Fibroblast of lung (primary cell): Measurements from ENCODE around the gene USP6NL. TPM values are rescaled to one million over a fixed set of nuclear protein-coding genes. Genes with fewer than 3 reads are reported as not detected.

ENCODE experiments used
- DNase-seq, 2 donors: peaks; one replicate each; pipeline versions ENCODE4 v3.0.0 to v3.0.0-alpha.2; 2010; ENCODE audit warnings: low read depth in 2 of 2
- H2AFZ ChIP-seq: 2 replicates; pipeline ENCODE4 v1.5.1; 2012; ENCODE audit warnings: low read length, control low read depth, inconsistent platforms
- H3K27ac ChIP-seq: 2 replicates; pipeline ENCODE4 v1.5.1; 2011; ENCODE audit warnings: low read length, control low read depth; ENCODE audit not compliant: insufficient read depth
- H3K27me3 ChIP-seq: 2 replicates; pipeline ENCODE4 v1.5.1; 2011; ENCODE audit warnings: mild to moderate bottlenecking, low read length; ENCODE audit not compliant: control insufficient read depth, insufficient read depth
- H3K36me3 ChIP-seq: 2 replicates; pipeline ENCODE4 v1.5.1; 2011; ENCODE audit warnings: low read length; ENCODE audit not compliant: control insufficient read depth, insufficient read depth
- H3K4me1 ChIP-seq: 2 replicates; pipeline ENCODE4 v1.5.1; 2011; ENCODE audit warnings: low read length; ENCODE audit not compliant: control insufficient read depth, insufficient read depth; ENCODE audit errors: extremely low read depth
- H3K4me2 ChIP-seq: 2 replicates; pipeline ENCODE4 v1.5.1; 2011; ENCODE audit warnings: low read length, control low read depth; ENCODE audit not compliant: insufficient read depth; ENCODE audit errors: extremely low read depth
- H3K4me3 ChIP-seq, 4 experiments: fragments of 200-600 bp in 1 of 4; sonication (generic) in 1 of 4; replicated peaks in 1 of 4; 2 replicates each; pipeline ENCODE4 v1.5.1; 2011 to 2016; ENCODE audit warnings: low read length in 4 of 4, low read depth in 3 of 4, mild to moderate bottlenecking in 3 of 4, control low read depth in 2 of 4, inconsistent platforms in 1 of 4, mixed read lengths in 1 of 4; ENCODE audit not compliant: insufficient read depth in 1 of 4; ENCODE audit errors: control extremely low read depth in 1 of 4
- H3K79me2 ChIP-seq: 2 replicates; pipeline ENCODE4 v1.5.1; 2012; ENCODE audit warnings: mild to moderate bottlenecking, low read length, inconsistent platforms; ENCODE audit not compliant: control insufficient read depth, insufficient read depth
- H3K9ac ChIP-seq: 2 replicates; pipeline ENCODE4 v1.5.1; 2011; ENCODE audit warnings: mild to moderate bottlenecking, low read length, control low read depth; ENCODE audit not compliant: insufficient read depth
- H3K9me3 ChIP-seq: 2 replicates; pipeline ENCODE4 v1.5.1; 2012; ENCODE audit warnings: low read depth, low read length; ENCODE audit not compliant: control insufficient read depth, insufficient read depth
- H4K20me1 ChIP-seq: 2 replicates; pipeline ENCODE4 v1.5.1; 2011; ENCODE audit warnings: low read length; ENCODE audit not compliant: control insufficient read depth, insufficient read depth; ENCODE audit errors: extremely low read depth
- EZH2 ChIP-seq: IDR thresholded peaks from 2 replicates; pipeline ENCODE4 v1.5.1; 2012; ENCODE audit warnings: low read length, control low read depth, mild to moderate bottlenecking; ENCODE audit errors: missing control alignments
- polyA plus RNA-seq, 2 donors: library from polyadenylated mRNA; depleted of rRNA in 1 of 2; stranded (reverse) in 1 of 2; unstranded in 1 of 2; fragments of >200 nt; gene quantifications; 2 replicates each; pipeline ENCODE4 v1.2.1, GENCODE V29; 2011 to 2012; ENCODE audit warnings: missing spikeins in 1 of 2
- total RNA-seq: library from RNA; depleted of rRNA; stranded (reverse); fragments of >200 nt; gene quantifications from 2 replicates; pipeline ENCODE4 v1.2.1, GENCODE V29; 2014
- TF ChIP-seq, protein P1 (sequence below), 2 donors: IDR thresholded peaks in 1 of 2; conservative IDR thresholded peaks in 1 of 2; 1 replicate in 1 of 2; 2 replicates in 1 of 2; pipeline ENCODE4 v1.5.1; 2011 to 2012; ENCODE audit warnings: low read length in 2 of 2, control low read depth in 1 of 2, inconsistent platforms in 1 of 2, low read depth in 1 of 2, mild to moderate bottlenecking in 1 of 2

Gene USP6NL
- total and polyA plus RNA-seq, 2 donors (not counting 1 experiment from before 2014, with no cell fraction given) = 8.9 to 13.4 TPM

DNA sequence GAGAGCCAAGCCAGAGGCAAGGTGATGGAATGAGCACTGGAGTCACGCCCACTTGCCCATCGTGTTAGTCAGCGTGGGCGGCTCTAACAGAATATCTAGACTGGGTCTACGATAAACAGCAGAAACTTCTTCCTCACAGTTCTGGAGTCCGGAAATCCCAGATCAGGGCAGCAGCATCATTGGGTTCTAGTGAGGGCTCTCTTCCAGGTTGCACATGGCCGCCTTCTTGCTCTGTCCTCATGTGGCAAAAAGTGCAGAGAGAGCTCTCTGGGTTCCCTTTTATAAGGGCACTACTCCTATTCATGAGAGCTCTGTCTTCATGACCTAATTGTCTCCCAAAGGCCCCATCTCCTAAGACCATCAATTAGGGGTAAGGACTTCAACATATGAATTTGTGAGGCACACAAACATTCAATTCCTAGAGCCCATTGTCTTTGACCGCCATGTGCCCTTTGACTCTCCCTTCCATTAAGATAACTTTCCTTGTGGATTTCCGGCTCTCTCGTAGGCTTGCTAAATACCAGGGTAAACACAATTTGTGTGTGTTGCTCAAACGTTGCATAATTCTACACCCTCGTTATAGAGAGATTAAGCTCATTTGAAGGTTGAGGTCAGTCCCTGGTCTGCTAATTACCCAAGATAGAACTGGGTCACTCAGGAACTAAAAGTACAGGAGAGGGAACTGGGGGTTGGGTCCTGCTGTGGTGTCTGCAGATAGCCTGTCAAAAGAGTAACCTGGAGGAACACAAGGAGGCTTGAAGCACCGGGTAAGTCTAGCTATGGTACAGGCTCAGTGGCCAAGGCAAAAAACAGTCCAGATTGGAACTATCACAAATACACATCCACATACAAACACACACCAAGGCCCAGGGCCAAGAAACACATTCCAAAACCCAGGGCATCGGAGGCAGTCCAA, 28.7 kb upstream of the USP6NL start:
- Histone ChIP-seq H3K9me3 (no peaks in the 10 kb centered on the region), H4K20me1 (no peaks in the 10 kb centered on the region), H3K4me3 (no peak overlapping the region), H3K4me1 (no peaks in the 10 kb centered on the region), H3K9ac (no peak overlapping the region), H3K79me2 (no peaks in the 10 kb centered on the region), H3K27ac (no peak overlapping the region), H3K36me3 (no peaks in the 10 kb centered on the region), H3K27me3 (no peaks in the 10 kb centered on the region), H2AFZ (no peak overlapping the region), H3K4me2 (no peak overlapping the region)
- TF ChIP-seq, protein P1, sequence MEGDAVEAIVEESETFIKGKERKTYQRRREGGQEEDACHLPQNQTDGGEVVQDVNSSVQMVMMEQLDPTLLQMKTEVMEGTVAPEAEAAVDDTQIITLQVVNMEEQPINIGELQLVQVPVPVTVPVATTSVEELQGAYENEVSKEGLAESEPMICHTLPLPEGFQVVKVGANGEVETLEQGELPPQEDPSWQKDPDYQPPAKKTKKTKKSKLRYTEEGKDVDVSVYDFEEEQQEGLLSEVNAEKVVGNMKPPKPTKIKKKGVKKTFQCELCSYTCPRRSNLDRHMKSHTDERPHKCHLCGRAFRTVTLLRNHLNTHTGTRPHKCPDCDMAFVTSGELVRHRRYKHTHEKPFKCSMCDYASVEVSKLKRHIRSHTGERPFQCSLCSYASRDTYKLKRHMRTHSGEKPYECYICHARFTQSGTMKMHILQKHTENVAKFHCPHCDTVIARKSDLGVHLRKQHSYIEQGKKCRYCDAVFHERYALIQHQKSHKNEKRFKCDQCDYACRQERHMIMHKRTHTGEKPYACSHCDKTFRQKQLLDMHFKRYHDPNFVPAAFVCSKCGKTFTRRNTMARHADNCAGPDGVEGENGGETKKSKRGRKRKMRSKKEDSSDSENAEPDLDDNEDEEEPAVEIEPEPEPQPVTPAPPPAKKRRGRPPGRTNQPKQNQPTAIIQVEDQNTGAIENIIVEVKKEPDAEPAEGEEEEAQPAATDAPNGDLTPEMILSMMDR (conservative IDR thresholded peaks at IDR 0.05 in 1 of 2, IDR thresholded peaks at IDR 0.05 in 1 of 2; ENCODE audit: low read depth in 1 of 2, low read length in 2 of 2) = no peak
- TF ChIP-seq EZH2 = no peak
- peak in 1 of 2 donors; percentile 8 for DNase-seq

GRCh38 chr10:11639362-11639761, 27.9 kb upstream of the USP6NL start:
- Histone ChIP-seq H3K4me2 (no peak overlapping the region), H3K4me1 (no peaks in the 10 kb centered on the region), H2AFZ (no peak overlapping the region), H3K9me3 (no peaks in the 10 kb centered on the region), H3K36me3 (no peaks in the 10 kb centered on the region), H3K9ac (no peak overlapping the region), H3K27ac (no peak overlapping the region), H3K4me3 (no peak overlapping the region), H3K27me3 (no peaks in the 10 kb centered on the region), H4K20me1 (no peaks in the 10 kb centered on the region), H3K79me2 (no peaks in the 10 kb centered on the region)
- no peak for DNase-seq
- no peak for TF ChIP-seq EZH2
- TF ChIP-seq, protein P1 (conservative IDR thresholded peaks at IDR 0.05 in 1 of 2, IDR thresholded peaks at IDR 0.05 in 1 of 2; ENCODE audit: low read depth in 1 of 2, low read length in 2 of 2) = no peak

- H3K27me3 ChIP-seq = no peaks in the 10 kb centered on the region
- no peak for TF ChIP-seq EZH2
- TF ChIP-seq, protein P1 (conservative IDR thresholded peaks at IDR 0.05 in 1 of 2, IDR thresholded peaks at IDR 0.05 in 1 of 2; ENCODE audit: low read depth in 1 of 2, low read length in 2 of 2) = no peak
Observed at GRCh38 chr10:11638055-11638698, 26.7 kb upstream of the USP6NL start.

More at GRCh38 chr10:11638055-11638698, 26.7 kb upstream of the USP6NL start:
- no peaks in the 10 kb centered on the region for H3K36me3 ChIP-seq
- H2AFZ ChIP-seq = no peak overlapping the region
- H3K9ac ChIP-seq = no peak overlapping the region
- no peaks in the 10 kb centered on the region for H3K9me3 ChIP-seq
- H3K27ac ChIP-seq = no peak overlapping the region
- no peaks in the 10 kb centered on the region for H3K4me1 ChIP-seq
- no peaks in the 10 kb centered on the region for H4K20me1 ChIP-seq
- no peak for DNase-seq
- H3K4me2 ChIP-seq = no peak overlapping the region
- H3K79me2 ChIP-seq = no peaks in the 10 kb centered on the region
- H3K4me3 ChIP-seq = no peak overlapping the region
